ENCODE results near the gene MTHFR. TPM values are rescaled to one million over a fixed set of nuclear protein-coding genes. Genes with fewer than 3 reads are reported as not detected.

MTHFR gene
- total RNA-seq, 2 experiments from 2014 or later: 9.6 TPM

DNA sequence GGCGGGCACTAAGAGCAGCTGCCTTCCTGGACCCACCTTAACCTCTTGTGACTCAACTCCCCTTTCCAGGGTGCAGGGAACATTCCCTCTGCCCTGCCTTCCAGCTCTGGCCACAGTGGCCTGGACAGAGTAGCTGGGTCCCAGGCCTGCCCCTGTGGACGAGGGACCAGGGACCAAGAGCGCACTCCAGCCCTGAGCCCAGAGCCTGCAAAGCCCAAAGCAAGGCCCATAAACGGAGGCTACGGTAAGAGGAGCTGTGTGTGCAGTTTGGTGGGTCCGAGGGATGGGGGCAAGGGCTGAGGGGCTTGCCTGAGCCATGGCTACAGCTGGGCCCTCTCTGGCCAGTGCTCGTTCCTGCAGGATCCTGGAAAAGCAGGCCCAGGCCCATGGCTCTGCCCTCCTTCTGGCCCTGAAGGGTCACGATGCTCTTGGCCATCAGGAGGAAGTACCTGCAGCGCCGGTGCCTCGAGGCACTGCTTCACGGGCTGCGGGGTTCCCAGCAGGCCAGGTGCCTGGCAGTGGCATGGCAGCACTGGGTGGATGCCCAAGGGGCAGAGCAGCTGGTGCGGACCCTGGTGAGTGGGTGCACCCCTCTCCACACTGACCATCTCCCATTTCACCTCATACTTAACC lies 17.8 kb downstream of the MTHFR start:
- H3K4me1 Mint-ChIP-seq (ENCODE audit: low read depth): peaks cover 3% of the 10 kb centered on the region
- no peak for ATAC-seq
- intact Hi-C loops (cut with micrococcal nuclease): no loop called here
- H3K27ac Mint-ChIP-seq: no peak overlapping the region
- POLR2A ChIA-PET: interaction anchor here (0.6 to 3.0 kb wide), 6 partner anchors 14 to 443 kb away, joined by 3 to 16 read pairs (median 4); partner anchors contain the start of gene CLCN6
- no peaks in the 10 kb centered on the region for H3K9me3 Mint-ChIP-seq
- H3K36me3 Mint-ChIP-seq (ENCODE audit: low read depth): no peaks in the 10 kb centered on the region
- CTCF ChIA-PET: no interaction called here
- no peaks in the 10 kb centered on the region for H3K27me3 Mint-ChIP-seq
- H3K4me3 Mint-ChIP-seq: no peak overlapping the region
- no peak for DNase-seq
- TF ChIP-seq, protein P1, sequence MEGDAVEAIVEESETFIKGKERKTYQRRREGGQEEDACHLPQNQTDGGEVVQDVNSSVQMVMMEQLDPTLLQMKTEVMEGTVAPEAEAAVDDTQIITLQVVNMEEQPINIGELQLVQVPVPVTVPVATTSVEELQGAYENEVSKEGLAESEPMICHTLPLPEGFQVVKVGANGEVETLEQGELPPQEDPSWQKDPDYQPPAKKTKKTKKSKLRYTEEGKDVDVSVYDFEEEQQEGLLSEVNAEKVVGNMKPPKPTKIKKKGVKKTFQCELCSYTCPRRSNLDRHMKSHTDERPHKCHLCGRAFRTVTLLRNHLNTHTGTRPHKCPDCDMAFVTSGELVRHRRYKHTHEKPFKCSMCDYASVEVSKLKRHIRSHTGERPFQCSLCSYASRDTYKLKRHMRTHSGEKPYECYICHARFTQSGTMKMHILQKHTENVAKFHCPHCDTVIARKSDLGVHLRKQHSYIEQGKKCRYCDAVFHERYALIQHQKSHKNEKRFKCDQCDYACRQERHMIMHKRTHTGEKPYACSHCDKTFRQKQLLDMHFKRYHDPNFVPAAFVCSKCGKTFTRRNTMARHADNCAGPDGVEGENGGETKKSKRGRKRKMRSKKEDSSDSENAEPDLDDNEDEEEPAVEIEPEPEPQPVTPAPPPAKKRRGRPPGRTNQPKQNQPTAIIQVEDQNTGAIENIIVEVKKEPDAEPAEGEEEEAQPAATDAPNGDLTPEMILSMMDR (IDR thresholded peaks at IDR 0.05): no peak

DNA sequence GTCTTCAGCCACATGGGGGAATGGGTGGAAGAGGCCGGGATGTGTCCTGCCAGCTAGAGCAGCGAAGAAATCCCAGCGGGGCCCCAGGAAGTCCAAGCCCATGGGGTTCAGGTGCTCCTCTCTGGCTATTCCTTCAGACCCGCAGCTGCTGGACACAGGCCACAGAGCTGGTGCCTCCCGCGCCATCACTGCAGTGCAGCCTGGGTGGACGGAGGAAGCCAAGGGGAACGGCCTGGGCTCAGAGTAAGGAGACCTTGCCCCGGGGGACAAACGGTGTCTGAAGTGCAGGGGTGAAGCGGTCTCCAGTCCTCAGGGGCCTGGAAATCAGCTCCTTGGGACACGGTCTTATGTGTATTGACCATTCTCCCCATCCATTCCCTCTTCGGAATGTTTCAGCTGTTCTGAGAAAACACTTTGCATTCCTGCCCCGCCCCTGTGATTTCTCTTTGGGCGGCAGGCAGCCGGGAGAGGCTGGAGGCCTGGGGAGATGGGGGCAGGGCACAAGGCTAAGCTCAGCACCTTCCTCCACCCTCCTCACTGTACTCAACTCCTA lies 18.4 kb downstream of the MTHFR start:
- CTCF ChIA-PET: no interaction called here
- TF ChIP-seq, protein P1 (IDR thresholded peaks at IDR 0.05): no peak

DNA sequence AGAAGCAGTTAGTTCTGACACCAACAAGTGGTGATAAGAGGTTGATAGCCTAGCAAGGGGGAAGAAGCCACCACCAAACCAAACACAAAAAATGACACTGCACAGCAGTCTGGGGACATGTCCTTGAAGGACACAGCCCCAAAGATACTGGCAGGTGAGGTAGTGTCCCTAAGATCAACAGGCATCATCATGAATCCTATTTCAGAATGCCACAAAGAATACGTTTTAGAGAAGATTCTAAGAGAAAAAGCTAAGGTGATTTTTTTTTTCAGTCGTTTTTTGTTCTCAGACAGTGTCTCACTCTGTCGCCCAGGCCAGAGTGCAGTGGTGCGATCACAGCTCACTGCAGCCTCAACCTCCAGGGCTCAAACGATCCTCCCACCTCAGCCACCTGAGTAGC lies 19.6 kb downstream of the MTHFR start:
- no peaks in the 10 kb centered on the region for H3K27me3 Mint-ChIP-seq
- peaks cover 3% of the 10 kb centered on the region for H3K4me1 Mint-ChIP-seq (ENCODE audit: low read depth)
- no peak for ATAC-seq
- CTCF ChIA-PET: interaction anchor here (1.0 to 1.7 kb wide), 3 partner anchors 17 to 29 kb away, joined by 3 to 6 read pairs (median 5); partner anchors contain the start of gene CLCN6
- DNase-seq: no peak
- H3K36me3 Mint-ChIP-seq (ENCODE audit: low read depth): no peaks in the 10 kb centered on the region
- intact Hi-C loops (cut with micrococcal nuclease): no loop called here
- H3K4me3 Mint-ChIP-seq: no peak overlapping the region
- no peaks in the 10 kb centered on the region for H3K9me3 Mint-ChIP-seq
- POLR2A ChIA-PET: interaction anchor here (1.4 kb wide), 1 partner anchor 17 kb away, joined by 3 read pairs; no protein-coding TSS in a partner anchor
- H3K27ac Mint-ChIP-seq: no peak overlapping the region
- TF ChIP-seq, protein P1 (IDR thresholded peaks at IDR 0.05): no peak

More for the DNA sequence above, 18.4 kb downstream of the MTHFR start:
- Mint-ChIP-seq H3K36me3 (ENCODE audit: low read depth) (no peaks in the 10 kb centered on the region), H3K4me3 (no peak overlapping the region), H3K4me1 (ENCODE audit: low read depth) (peaks cover 3% of the 10 kb centered on the region), H3K27ac (no peak overlapping the region), H3K9me3 (no peaks in the 10 kb centered on the region), H3K27me3 (no peaks in the 10 kb centered on the region)
- intact Hi-C loops (cut with micrococcal nuclease): no loop called here
- DNase-seq: no peak
- no peak for ATAC-seq
- POLR2A ChIA-PET: interaction anchor here (0.6 to 3.0 kb wide), 7 partner anchors 15 to 442 kb away, joined by 3 to 16 read pairs (median 3); partner anchors contain the start of gene CLCN6

DNA sequence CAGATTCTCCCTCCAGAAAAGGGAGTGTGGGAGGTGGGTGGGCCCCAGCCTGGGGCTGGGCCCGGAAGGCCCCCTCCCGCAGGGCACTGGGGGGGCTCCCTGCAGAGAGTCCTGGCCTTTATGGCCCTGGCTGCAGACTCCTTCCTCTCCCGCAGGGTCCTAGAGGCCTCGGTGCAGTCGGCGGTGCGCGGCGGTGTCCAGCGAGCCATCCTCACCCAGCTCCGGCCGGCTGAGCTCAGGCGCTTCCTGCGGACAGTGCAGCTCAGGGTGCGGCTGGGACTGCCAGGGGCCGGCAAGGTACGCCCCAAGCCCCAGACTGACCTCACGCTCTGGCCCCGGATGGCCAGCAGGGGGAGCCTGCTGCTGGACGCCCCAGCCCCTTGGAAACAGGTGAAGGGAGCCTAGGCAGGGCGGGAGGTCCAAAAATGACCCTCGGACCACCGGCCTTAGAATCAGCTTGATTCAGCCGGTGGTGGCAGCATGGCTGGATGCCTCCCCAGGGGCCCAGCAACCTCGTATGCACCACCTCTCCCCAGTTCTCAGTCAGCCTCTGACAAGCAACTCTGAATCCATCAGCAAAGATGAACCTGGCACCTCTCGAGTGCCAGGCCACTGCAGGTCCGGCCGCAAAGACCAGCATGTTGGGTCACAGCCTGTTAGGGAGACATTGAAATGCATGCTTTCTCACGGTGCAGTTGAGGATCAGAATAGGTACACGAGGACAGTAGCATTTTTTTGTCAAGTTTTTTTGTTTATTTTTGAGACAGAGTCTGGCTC lies 20.6 kb downstream of the MTHFR start:
- intact Hi-C loops (cut with micrococcal nuclease): no loop called here
- Mint-ChIP-seq H3K27ac (no peak overlapping the region), H3K27me3 (no peaks in the 10 kb centered on the region), H3K9me3 (no peaks in the 10 kb centered on the region), H3K4me3 (no peak overlapping the region), H3K4me1 (ENCODE audit: low read depth) (peaks cover 3% of the 10 kb centered on the region), H3K36me3 (ENCODE audit: low read depth) (no peaks in the 10 kb centered on the region)
- TF ChIP-seq, protein P1 (IDR thresholded peaks at IDR 0.05): peak; percentile 80
- ChIA-PET CTCF (interaction anchor here (0.7 to 1.7 kb wide), 7 partner anchors 18 to 751 kb away, joined by 3 to 6 read pairs (median 3); partner anchors contain the start of gene CLCN6), POLR2A (interaction anchor here (1.0 to 2.3 kb wide), 3 partner anchors 9 to 123 kb away, joined by 3 to 11 read pairs (median 3); no protein-coding TSS in a partner anchor)
- DNase-seq: peak; percentile 52
- ATAC-seq: peak; percentile 75

Measured in activated CD8-positive, alpha-beta T cell treated with anti-CD3 and anti-CD28 coated beads for 36 hours (primary cell).